Measurements from ENCODE around the gene ZPBP2.

DNA sequence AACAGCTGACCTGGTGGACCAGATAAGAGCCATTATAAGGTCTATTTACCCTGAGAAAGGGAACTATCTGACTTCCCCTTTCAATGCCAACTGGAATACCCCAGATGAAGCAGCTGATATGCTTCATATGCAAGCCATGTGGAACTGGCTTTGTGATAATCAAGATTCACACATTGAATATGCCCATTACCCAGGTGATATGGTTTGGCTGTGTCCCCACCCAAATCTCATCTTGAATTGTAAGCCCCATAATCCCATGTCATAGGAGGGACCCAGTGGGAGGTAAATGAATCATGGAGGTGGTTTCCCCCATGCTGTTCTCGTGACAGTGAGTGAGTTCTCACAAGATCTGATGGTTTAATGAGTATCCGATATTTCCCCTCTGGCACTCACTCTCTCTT lies 46.0 kb upstream of the ZPBP2 start:
- TF ChIP-seq, protein P1, sequence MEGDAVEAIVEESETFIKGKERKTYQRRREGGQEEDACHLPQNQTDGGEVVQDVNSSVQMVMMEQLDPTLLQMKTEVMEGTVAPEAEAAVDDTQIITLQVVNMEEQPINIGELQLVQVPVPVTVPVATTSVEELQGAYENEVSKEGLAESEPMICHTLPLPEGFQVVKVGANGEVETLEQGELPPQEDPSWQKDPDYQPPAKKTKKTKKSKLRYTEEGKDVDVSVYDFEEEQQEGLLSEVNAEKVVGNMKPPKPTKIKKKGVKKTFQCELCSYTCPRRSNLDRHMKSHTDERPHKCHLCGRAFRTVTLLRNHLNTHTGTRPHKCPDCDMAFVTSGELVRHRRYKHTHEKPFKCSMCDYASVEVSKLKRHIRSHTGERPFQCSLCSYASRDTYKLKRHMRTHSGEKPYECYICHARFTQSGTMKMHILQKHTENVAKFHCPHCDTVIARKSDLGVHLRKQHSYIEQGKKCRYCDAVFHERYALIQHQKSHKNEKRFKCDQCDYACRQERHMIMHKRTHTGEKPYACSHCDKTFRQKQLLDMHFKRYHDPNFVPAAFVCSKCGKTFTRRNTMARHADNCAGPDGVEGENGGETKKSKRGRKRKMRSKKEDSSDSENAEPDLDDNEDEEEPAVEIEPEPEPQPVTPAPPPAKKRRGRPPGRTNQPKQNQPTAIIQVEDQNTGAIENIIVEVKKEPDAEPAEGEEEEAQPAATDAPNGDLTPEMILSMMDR (conservative IDR thresholded peaks at IDR 0.05; ENCODE audit: low read depth, low read length): no peak
- no peak for TF ChIP-seq EZH2 (IDR thresholded peaks at IDR 0.05; ENCODE audit: low read length, unreplicated experiment)
- TF ChIP-seq EZH2phosphoT487 (IDR thresholded peaks at IDR 0.05; ENCODE audit: borderline replicate concordance, low read length): no peak
